ENCODE measurements around the gene ATF2.

ATF2 gene

DNA sequence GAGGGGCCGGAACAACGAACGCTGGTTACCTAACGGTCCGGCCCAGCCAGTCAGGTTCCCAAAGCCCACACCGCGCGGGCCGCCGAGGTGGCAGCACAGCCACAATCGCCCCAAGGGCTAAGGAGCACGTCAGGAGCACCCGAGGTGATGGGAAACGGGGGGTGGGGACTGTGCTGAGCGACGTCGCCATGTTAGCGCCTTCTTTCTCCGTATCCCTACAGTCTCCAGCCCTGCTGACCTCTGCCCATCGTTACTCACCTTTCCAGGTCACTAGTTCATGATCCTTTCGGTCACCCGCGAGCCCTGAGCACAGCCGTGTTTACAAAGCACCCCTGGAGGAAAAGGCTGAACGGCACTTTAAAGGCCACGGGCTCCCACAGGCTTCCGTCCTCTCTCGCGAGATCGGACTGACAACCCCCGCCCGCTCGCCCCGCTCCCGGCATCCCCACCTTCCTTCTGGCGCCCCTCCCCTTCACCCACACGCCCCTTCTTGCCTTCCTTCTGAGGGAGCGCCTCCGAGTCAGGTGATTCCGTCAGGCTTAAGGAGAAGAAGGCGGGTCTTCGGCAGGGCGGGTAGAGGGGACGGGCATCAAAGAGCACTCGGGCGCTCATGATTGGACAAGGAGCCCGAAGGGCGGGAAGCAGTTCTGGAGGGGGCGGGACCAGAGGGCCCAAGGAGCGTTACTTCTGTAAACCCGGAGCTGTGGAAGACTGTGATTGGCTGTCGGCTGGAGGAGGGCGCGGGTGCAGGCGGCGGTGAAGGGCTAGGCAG, at the start of gene ATF2:
TSS of gene ATF2 (minus strand) at position 412 of the 772 bp plus-strand sequence. CDS start 31,760 bp downstream, outside the sequence.
- DNase-seq (peak; percentile 94), ATAC-seq (peak; percentile 97)

GRCh38 chr2:175207741-175208438, 39.9 kb upstream of the ATF2 start:
- DNase-seq: no peak
- no peak for ATAC-seq

DNA sequence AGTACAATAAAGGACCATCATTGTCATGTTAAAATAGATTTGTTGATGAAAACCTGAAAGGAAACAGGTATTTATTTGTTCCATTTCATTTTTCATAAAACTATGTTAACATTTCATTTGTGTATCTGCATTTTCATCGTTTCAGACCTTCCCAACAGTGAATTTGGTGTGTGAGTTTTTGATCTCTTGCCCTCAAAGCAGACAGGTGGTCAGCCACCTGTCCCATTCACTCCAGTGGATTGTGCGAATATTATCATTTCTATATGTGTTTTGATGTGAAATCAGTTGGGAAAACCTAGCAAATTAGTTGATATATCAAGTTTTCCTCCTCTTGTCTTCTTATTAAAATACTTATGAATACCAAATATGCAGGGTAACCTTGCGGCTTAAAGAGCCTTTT, 38.9 kb upstream of the ATF2 start:
- ATAC-seq (no peak), DNase-seq (no peak)

- no peak for DNase-seq
- no peak for ATAC-seq
Measured at GRCh38 chr2:175205523-175205922, 37.5 kb upstream of the ATF2 start.

DNA sequence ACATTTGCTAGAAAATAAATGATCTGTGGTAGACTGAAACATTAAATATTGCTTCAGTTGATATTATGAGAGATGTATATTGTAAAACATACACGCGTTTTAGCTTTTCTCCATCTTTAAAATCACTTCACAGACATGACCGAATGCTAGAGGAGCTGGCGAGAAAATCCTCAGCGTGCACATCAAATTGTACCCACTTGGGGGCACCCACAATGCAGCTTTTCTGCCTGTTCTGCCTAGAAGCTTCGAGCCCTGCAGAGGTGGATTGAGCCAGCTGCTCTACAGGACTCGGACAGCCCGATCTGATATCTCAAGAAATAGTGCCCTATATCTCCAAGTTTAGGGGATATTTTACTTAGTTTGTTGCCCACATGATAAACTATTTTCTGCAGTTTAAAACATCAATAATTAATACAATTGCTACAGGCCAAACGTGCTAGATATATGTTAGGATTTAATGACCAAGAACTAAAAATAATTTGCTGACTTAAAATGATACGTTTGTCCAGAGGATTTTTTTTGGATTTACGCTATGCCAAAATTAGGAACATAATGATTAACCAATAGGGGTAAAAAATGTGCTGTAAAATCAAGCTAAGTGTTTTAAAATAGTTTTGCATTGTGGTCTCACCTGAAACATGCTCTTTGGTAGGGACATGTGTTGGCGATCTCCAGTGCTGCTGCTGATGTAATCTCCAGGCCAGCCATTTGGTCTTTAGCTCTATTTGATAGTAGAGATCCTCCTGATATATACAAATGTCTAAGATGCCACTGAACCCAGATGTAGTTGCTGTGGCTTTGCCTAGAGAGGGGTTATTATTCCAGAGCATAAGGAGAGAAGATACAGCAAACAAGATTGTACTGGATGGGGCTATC, 35.9 kb upstream of the ATF2 start:
- ATAC-seq (peak; percentile 93), DNase-seq (peak; percentile 60)

DNA sequence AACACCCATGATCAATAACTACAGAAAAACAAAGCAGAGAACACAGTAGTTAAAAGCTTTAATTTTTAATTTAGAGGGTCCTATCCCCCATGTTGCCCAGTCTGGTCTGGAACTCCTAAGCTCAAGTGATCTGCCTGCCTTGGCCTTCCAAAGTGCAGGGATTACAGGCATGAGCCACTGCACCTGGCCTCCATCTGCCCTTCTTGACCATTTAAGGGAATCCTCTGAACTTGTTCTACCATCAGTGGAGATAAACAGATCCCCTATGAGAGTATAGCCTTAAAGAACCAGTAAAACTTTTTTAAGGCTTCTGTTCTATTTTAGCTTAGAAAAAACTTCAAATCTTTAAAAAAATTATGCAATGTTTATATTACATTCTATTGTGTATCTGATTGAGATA, 27.0 kb upstream of the ATF2 start:
- no peak for ATAC-seq

DNA sequence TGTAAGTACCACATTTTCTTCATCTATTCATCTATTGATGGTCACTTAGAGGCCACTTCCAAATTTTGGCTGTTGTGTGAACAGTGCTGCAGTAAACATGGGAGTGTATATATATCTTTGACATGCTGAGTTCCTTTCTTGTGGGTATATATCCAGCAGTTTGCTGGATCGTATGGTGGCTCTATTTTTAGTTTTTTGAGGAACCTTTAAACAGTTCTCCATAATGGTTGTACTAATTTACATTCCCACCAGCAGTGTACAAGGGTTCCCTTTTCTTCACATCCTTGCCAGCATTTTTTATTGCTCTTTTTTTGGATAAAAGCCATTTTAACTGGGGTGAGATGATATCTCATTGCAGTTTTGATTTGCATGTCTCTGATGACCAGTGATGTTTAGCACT, 20.8 kb upstream of the ATF2 start:
- DNase-seq (no peak), ATAC-seq (no peak)

More for the DNA sequence above, 27.0 kb upstream of the ATF2 start:
- DNase-seq: no peak

GRCh38 chr2:175187378-175187777, 19.4 kb upstream of the ATF2 start:
- peak; percentile 52 for ATAC-seq

GRCh38 chr2:175183674-175184073, 15.7 kb upstream of the ATF2 start:
- ATAC-seq (no peak), DNase-seq (no peak)

More at GRCh38 chr2:175187378-175187777, 19.4 kb upstream of the ATF2 start:
- no peak for DNase-seq

DNA sequence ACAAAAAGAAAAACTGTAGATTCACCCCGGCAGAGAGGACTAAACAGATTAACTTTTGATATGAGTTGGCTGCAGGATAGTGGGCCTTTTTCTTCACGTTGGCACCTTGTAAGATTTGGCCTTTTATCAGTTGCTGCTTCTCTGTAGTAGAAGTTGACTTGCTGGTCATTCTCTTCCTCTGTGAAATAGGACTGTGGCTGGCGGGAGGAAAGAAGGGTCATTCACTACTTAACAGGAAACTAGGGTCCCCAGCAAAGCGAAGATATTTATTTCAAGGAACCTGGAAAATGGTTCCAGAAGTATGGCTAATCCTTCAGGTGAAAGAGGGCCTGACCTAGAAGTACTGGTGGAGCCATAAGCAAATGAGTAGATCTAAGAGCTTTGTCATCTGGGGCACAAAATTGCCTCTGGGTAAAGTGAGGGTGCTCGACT, 13.9 kb upstream of the ATF2 start:
- DNase-seq: no peak
- ATAC-seq: no peak

DNA sequence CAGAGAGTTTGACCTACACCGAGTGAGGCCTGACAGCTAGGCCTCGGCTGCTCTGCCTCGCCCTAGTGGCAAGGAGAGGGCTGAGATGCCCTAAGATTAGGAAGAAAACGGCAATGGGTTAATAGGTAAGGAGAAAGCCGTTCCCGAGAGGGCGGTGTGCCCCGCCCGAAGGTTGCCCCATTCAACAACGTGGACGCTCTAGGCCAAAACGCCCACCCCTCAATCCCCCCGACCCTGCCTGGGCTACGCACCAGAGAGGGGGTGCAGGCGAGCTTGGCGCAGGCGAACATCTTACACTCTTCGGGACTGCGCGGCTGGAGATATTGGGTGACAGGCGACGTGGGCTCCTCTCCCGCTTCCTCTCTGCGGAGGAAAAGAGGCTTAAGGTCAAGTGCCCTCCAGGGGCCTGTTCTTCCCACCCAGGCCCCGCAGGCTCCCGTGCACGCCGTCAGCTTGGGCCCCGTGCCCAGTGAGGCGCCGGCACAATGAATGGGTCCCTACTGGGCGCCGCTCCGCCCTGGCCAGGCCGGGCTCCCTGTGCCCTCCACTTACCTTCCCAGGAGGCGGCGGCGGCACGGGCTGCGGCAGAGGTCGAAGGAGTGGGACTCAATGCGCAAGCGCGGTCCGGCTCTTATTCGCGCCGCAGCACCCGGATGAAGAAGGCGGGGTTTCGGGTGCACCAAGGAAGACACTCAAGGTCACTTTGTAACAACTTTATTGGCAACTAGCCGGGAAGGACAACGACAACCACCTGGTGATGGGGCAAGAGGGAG, 13.3 kb upstream of the ATF2 start, which contains the start of gene ATP5MC3:
TSS of gene ATP5MC3 (minus strand) at position 607 of the 773 bp plus-strand sequence. CDS start at position 290, 317 bp downstream.
- ATAC-seq: peak; percentile 90

GRCh38 chr2:175180701-175181103, 12.7 kb upstream of the ATF2 start:
- peak; percentile 81 for ATAC-seq
- DNase-seq: peak; percentile 71

More for the DNA sequence above, 13.3 kb upstream of the ATF2 start, which contains the start of gene ATP5MC3:
- DNase-seq: peak; percentile 90

GRCh38 chr2:175176624-175177023, 8.6 kb upstream of the ATF2 start:
- ATAC-seq (no peak), DNase-seq (no peak)

DNA sequence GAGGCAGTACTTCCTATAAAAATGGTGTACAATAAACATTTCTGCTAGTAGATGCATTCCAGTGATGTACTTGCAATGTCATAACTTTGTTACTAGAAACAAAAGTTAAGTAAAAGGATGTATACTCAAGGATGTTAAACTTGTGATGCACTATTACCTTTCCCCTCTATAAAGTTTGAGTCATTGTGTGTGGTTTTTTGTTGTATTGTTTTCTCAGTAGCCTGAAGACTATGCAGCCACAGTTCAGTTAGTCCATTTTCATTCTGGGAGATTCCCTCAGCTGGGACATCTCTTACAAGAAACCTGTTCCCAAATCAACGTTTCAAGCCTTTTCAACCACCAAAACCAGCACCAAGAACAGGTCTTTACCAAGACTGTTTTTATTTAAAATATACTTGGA, 7.9 kb upstream of the ATF2 start:
- ATAC-seq (no peak), DNase-seq (no peak)

- DNase-seq (no peak), ATAC-seq (no peak)
Measured at GRCh38 chr2:175175320-175175719, 7.3 kb upstream of the ATF2 start.

DNA sequence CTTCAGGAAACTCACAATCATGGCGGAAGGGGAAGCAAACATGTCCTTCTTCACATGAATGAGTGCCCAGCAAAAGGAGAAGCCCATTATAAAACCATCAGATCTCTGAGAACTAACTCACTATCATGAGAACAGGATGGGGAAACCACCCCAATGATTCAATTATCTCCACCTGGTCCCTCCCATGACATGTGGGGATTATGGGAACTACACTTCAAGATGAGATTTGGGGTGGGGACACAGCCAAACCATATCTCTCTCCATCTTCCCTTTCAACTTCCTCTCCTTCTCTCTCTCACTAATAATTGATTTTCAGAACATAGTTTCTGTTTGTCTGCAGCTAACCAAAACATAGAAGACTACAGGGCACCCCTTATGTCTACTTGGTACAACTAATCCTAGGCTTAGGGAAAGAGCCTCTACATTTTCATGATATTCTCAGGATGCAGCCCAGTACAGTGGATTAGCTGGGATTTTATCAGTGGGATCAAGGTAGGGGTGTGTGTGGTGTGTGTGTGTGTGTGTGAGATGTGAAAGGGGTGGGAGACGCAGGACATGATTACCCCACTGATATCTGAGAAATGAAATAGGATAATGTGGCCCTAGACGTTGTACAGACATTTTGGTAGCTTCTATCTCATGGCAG, 2.8 kb upstream of the ATF2 start:
- ATAC-seq (no peak), DNase-seq (no peak)

DNA sequence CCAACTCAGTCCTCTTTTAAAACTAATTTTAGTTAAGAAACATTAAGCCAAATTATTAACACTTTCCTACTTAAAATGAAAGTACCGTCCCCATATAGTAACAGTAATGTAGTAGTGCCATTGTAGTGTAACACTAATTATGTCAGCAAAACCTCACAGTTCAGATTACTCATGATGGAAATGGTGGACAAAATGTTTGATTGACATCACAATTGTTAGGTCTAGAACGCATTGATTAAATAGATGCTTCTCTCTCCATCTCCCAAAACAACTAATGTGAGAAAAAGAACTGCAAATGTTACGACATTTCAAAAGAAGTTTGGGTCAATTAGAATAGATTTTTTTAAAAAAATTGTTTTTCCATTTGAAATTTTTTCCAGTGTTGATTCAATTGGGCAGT, 1.2 kb upstream of the ATF2 start:
- no peak for ATAC-seq

GRCh38 chr2:175168564-175168945, 552 bp upstream of the ATF2 start:
- ATAC-seq (peak; percentile 20), DNase-seq (no peak)

More for the DNA sequence above, 1.2 kb upstream of the ATF2 start:
- no peak for DNase-seq

DNA sequence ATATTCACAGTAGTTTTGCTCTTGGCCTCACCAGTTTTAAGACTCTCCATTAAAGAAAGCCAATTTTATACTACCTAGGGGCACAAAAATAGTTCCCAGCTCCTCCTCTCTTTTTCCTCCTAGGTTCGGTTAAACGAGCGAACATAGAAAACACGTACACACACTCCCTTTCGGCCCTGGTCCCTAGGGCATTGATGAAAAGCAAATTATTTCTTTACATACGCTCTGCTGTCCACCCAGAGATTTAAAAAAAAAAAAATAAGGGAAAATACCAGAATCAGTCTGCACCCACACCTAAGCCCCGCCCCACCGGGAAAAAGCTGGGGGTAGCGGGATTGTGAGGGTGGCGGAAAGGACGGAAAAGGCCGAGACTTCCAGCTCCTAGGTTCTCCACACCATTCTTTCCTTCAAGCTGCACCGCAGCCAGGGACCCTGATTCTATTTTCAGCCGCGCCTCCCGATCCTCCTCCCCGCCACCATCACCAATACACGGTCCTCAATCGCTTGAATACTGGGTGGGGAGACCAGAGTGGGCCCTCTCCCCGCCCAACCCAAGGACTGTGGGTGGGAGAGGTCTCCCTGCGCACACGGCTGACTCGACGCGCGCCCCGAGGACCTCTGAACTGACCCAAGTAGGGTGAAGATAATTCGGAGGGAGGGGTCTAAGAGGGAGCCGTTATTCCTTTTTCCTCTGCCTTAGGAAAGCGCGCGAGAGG, 769 bp downstream of the ATF2 start:
- peak; percentile 1 for ATAC-seq
- DNase-seq: peak; percentile 41

DNA sequence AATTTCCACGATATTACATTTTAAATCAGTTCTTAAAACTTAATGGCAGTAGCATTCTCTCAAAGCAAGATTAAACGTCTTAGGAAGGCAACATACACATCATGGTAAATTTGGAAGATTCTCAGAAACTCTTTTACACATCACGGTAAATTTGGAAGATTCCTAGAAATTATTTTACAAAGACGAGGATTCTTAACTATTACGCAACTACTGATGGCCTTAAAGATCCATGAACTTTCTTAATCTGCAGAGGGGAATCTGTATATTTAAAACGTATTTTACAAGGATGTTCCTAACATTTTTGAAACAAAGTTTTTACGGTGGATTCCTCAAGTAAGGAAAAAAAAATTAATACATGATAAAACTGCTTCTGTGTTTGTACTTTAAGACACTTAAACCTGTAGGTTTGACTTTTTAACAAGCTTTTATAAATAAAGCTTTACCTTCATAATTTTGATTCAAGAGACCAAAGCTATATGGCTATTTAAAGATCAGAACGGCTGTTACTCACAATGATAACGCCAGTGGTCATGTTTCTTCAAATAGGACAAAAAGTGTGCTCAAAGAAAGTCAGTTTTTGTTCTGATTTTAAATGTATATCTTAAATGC, 1.7 kb downstream of the ATF2 start:
- DNase-seq: no peak

More for the DNA sequence above, 1.7 kb downstream of the ATF2 start:
- ATAC-seq: no peak
